ENCODE measurements around the gene CDNF. TPM values are rescaled to one million over a fixed set of nuclear protein-coding genes. Genes with fewer than 3 reads are reported as not detected.

Gene CDNF
- total RNA-seq, 2 donors from 2014 or later, result 0.51 to 1.2 TPM

DNA sequence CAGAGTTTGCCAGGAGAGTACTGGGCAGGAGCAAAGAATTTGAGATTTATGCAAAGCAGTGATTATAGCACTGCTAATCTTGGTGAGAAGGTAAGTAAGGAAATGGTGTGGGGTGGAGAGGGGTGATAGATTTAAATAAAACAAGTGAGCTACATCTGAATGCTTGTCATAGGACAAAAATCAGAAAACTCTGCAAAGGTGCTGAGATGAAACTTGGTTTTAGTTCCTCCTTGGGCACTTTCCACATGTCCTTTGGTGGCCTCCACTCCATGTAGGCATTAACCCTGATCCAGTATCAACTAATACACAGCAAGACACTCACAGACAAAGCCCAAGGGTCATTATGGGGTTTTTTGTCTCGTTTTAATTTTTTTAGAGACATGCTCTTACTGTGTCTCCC, 37.4 kb downstream of the CDNF start:
- Mint-ChIP-seq H3K4me3 (no peak overlapping the region), H3K36me3 (ENCODE audit: low read depth) (no peaks in the 10 kb centered on the region), H3K27ac (no peak overlapping the region), H3K27me3 (ENCODE audit: insufficient read depth) (peaks cover 6% of the 10 kb centered on the region), H3K9me3 (no peaks in the 10 kb centered on the region), H3K4me1 (peaks cover 9% of the 10 kb centered on the region)
- H3K27ac ChIP-seq (ENCODE audit: low read depth, low read length), result no peak overlapping the region
- H3K9me3 ChIP-seq (ENCODE audit: control insufficient read depth, low read length), result no peaks in the 10 kb centered on the region
- H3K4me1 ChIP-seq (ENCODE audit: control insufficient read depth, insufficient read depth, low read length), result no peaks in the 10 kb centered on the region
- no peak overlapping the region for H3K9ac ChIP-seq (ENCODE audit: extremely low read depth, low read length, poor library complexity, severe bottlenecking)
- no peaks in the 10 kb centered on the region for H3K36me3 ChIP-seq (ENCODE audit: control insufficient read depth, insufficient read depth, low read length)
- TF ChIP-seq, protein P1, sequence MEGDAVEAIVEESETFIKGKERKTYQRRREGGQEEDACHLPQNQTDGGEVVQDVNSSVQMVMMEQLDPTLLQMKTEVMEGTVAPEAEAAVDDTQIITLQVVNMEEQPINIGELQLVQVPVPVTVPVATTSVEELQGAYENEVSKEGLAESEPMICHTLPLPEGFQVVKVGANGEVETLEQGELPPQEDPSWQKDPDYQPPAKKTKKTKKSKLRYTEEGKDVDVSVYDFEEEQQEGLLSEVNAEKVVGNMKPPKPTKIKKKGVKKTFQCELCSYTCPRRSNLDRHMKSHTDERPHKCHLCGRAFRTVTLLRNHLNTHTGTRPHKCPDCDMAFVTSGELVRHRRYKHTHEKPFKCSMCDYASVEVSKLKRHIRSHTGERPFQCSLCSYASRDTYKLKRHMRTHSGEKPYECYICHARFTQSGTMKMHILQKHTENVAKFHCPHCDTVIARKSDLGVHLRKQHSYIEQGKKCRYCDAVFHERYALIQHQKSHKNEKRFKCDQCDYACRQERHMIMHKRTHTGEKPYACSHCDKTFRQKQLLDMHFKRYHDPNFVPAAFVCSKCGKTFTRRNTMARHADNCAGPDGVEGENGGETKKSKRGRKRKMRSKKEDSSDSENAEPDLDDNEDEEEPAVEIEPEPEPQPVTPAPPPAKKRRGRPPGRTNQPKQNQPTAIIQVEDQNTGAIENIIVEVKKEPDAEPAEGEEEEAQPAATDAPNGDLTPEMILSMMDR (conservative IDR thresholded peaks at IDR 0.05), result no peak
- H3K4me3 ChIP-seq (ENCODE audit: low read length), result no peak overlapping the region
- DNase-seq, result no peak
- H3K27me3 ChIP-seq (ENCODE audit: control insufficient read depth, insufficient read depth, low read length, poor library complexity, severe bottlenecking), result no peaks in the 10 kb centered on the region
- WGBS, 2 experiments (ENCODE audit: insufficient coverage in 1 of 2, insufficient read length in 1 of 2), result 80 to 81% methylated on average over 1 of the region's 1 CpG

- TF ChIP-seq, protein P1 (conservative IDR thresholded peaks at IDR 0.05), result no peak
- Histone ChIP-seq H3K4me1 (ENCODE audit: control insufficient read depth, insufficient read depth, low read length) (no peaks in the 10 kb centered on the region), H3K4me3 (ENCODE audit: low read length) (no peak overlapping the region), H3K27me3 (ENCODE audit: control insufficient read depth, insufficient read depth, low read length, poor library complexity, severe bottlenecking) (no peaks in the 10 kb centered on the region), H3K9me3 (ENCODE audit: control insufficient read depth, low read length) (no peaks in the 10 kb centered on the region), H3K9ac (ENCODE audit: extremely low read depth, low read length, poor library complexity, severe bottlenecking) (no peak overlapping the region), H3K27ac (ENCODE audit: low read depth, low read length) (no peak overlapping the region), H3K36me3 (ENCODE audit: control insufficient read depth, insufficient read depth, low read length) (no peaks in the 10 kb centered on the region)
- Mint-ChIP-seq H3K27me3 (ENCODE audit: insufficient read depth) (peaks cover 6% of the 10 kb centered on the region), H3K36me3 (ENCODE audit: low read depth) (no peaks in the 10 kb centered on the region), H3K4me3 (no peak overlapping the region), H3K4me1 (peaks cover 9% of the 10 kb centered on the region), H3K9me3 (no peaks in the 10 kb centered on the region), H3K27ac (no peak overlapping the region)
- 56 to 100% methylated on average over 1 to 3 of the region's 5 CpGs for WGBS, 2 experiments (ENCODE audit: insufficient coverage in 1 of 2, insufficient read length in 1 of 2)
- no peak for DNase-seq
Observed at GRCh38 chr10:14798636-14799035, 39.2 kb downstream of the CDNF start.

DNA sequence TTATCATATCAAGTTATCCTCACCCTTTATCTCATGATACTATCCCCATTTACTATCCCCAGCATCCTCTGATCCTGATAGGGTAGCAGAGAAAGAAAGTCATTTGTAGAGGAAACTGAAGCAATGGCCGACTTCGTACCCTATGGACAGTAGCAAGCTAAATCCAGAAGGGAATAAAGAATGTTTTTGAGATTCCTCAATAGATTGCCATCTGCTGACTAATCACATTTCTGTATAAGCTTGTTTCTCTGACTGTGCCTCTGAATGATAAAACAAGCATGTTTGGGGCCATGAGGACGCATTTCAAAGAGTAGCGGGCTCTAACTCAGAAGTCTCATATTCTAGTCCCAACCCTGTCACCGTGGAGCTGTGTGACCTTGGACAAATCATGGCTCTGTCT, 49.9 kb downstream of the CDNF start:
- Histone ChIP-seq H3K36me3 (ENCODE audit: control insufficient read depth, insufficient read depth, low read length) (no peaks in the 10 kb centered on the region), H3K9ac (ENCODE audit: extremely low read depth, low read length, poor library complexity, severe bottlenecking) (no peak overlapping the region), H3K4me3 (ENCODE audit: low read length) (no peak overlapping the region), H3K27ac (ENCODE audit: low read depth, low read length) (no peak overlapping the region), H3K27me3 (ENCODE audit: control insufficient read depth, insufficient read depth, low read length, poor library complexity, severe bottlenecking) (peaks cover 3% of the 10 kb centered on the region), H3K4me1 (ENCODE audit: control insufficient read depth, insufficient read depth, low read length) (no peaks in the 10 kb centered on the region), H3K9me3 (ENCODE audit: control insufficient read depth, low read length) (peaks cover 9% of the 10 kb centered on the region)
- Mint-ChIP-seq H3K36me3 (ENCODE audit: low read depth) (no peaks in the 10 kb centered on the region), H3K9me3 (peaks cover 6% of the 10 kb centered on the region), H3K27me3 (ENCODE audit: insufficient read depth) (peaks cover 12% of the 10 kb centered on the region), H3K4me1 (no peaks in the 10 kb centered on the region), H3K27ac (no peak overlapping the region), H3K4me3 (no peak overlapping the region)
- 85 to 93% methylated on average over 5 of the region's 5 CpGs for WGBS, 2 experiments (ENCODE audit: insufficient coverage in 1 of 2, insufficient read length in 1 of 2)
- no peak for DNase-seq
- TF ChIP-seq, protein P1 (conservative IDR thresholded peaks at IDR 0.05), result no peak

All from endodermal cell (in vitro differentiated cells).